GM15510 (cell line): Measurements from ENCODE around the gene CDH13.

ENCODE experiments used
- POLR2A ChIP-seq: IDR thresholded peaks from 3 replicates; pipeline ENCODE4 v1.6.1; 2011; ENCODE audit warnings: borderline replicate concordance; ENCODE audit not compliant: insufficient read length; ENCODE audit errors: extremely low read depth

Gene CDH13

GRCh38 chr16:82609140-82609539 lies 17.6 kb upstream of the CDH13 start:
- no peak for TF ChIP-seq POLR2A

GRCh38 chr16:82612263-82612662 lies 14.5 kb upstream of the CDH13 start:
- no peak for TF ChIP-seq POLR2A

GRCh38 chr16:82616356-82616755 lies 10.4 kb upstream of the CDH13 start:
- TF ChIP-seq POLR2A, result no peak

GRCh38 chr16:82621781-82622180 lies 5.0 kb upstream of the CDH13 start:
- no peak for TF ChIP-seq POLR2A

DNA sequence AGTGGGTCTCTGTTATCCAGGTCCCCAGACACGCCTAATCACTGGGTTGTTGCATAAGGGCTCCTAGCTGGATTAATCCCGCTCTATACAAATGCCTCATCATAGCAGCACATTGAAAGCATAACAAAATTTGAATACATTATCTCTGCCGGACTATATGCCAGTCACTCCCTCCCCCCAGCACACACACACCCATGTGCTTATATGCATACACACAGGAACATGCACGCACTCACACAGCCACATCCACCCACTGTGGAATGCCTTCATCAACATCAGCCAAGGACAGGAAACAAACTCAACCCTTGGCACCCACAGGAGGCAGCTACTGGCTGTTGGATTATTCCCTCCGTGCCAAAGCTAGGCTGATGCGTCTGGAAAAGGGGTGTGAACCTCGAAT lies 3.5 kb upstream of the CDH13 start:
- TF ChIP-seq POLR2A, result no peak

- TF ChIP-seq POLR2A, result no peak
Measured at GRCh38 chr16:82625066-82625968, 1.5 kb upstream of the CDH13 start.

- TF ChIP-seq POLR2A, result no peak
Measured at GRCh38 chr16:82628088-82628423, 1.3 kb downstream of the CDH13 start.

DNA sequence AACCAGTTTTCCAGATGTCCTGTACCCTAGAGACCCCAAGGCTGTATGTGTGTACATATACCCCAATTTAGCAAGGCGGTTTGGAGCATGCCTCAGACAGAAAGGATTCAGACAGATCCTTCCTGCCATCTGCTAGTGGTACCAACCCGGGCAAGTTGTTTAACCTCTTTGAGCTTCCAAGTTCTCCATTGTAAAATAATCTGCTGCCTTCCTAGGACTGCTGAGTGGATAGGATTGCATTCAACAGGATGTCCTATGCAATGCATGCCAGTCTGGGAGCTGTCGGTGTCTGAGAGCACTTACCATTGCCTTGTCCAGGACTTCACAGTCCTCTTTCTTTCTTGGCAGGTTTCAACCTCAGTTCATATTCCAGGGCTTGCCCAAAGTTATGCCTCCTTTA lies 1.9 kb downstream of the CDH13 start:
- TF ChIP-seq POLR2A, result no peak

- no peak for TF ChIP-seq POLR2A
Measured at GRCh38 chr16:82629441-82630027, 2.8 kb downstream of the CDH13 start.

DNA sequence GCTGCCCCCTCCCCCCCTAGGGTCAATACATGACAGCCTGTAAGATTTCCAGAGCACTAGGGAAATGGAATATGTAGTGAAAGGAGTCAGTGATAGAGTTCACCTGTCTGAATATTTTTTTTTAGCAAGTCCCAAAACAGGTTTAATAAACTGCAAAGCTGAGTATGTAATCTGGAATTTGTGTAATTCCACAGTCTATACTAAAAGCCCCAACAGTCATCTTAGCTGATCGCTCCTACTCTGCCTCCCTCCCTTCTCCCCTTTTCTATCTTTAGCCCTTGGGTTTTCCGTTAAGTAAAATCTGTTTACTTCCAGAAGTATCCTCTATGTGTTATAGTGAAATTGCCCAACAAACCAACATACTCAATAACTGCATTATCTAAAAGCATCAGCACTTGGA lies 3.5 kb downstream of the CDH13 start:
- no peak for TF ChIP-seq POLR2A

GRCh38 chr16:82630688-82631087 lies 3.9 kb downstream of the CDH13 start:
- no peak for TF ChIP-seq POLR2A

DNA sequence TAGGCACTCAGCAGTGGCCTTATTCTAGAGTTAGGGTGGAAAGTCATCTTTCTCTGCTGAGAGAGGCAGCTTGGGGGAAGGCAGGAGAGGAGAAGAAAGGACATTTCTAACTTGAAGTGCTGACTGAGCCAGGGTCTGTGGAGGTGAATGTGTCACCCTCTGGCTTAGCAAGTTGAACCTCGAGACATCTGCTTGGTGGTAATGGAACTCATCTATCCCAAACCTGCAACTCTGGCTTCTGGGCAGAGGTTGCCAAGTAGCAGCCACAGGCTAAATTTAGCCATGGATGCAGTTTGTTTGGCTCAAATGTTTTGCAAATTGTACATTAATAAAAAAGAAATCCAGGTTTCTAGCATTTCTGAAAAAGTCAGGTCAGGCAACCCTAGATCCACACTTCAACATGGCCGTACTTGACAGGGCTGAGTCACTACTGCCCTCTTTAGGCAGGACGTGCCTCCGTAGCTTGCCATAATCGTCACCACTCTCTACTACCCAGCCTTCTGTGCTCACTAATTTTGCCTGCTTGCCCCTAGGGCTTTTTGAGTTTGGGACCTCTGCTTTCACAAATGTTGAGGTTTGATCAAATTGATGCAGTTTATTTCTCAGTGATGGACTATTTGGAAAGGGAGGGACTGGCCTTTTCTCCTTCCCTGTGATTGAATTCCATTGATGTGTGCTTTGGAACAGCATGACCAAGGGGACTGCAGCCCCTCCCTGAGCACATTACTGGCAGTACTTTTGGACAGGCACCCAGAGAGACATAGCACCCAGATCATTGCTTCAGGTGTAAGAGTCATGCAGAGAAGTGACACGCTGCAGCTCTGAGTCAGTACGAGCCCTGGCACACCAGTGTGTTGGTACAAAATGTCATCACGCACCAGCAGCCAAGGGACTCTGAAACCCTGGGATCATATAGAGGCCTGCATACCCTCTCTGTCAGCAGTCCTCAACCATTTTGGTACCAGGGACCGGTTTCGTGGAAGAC lies 5.2 kb downstream of the CDH13 start:
- no peak for TF ChIP-seq POLR2A

GRCh38 chr16:82633964-82634600 lies 7.3 kb downstream of the CDH13 start:
- no peak for TF ChIP-seq POLR2A

DNA sequence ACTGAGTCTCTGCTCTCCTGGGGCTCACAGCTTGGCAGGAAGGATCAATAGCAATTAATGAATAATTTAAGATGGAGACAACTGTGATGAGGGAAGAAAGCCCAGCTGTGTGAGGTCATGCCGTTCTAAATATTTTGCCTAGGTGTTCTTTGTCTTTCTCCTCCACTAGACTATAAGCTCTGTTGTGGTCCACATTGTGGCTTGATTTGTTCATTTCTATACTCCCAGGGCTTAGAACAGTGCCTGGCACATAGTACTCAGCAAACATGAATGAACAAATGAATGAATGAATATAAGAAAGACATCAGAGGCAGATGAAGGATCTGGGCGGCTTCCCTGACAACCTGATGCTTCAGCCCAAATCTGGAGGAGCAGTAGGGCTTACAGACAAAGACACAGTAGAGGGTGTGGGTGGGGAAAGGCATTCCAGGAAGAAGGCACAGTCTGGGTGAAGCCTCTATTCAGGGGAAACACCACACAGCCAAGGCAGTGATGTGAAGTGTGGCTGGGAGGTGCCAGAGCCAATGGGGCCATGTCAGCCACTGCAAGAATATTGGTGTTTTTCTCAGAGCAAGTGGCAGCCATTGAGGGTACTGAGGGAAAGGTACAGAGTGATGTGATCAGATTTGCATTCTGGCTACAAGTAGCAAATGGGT lies 8.3 kb downstream of the CDH13 start:
- TF ChIP-seq POLR2A, result no peak
